Measurements from ENCODE around the gene DNAAF3. TPM values are rescaled to one million over a fixed set of nuclear protein-coding genes. Genes with fewer than 3 reads are reported as not detected.
"Not testable (repeated sequence)": the region's sequence is repeated elsewhere in the genome, so short reads cannot be mapped to it uniquely, and the experiment has no call there.

Gene DNAAF3
- polyA plus RNA-seq, 1 donor (not counting 4 experiments of a cell fraction or from before 2014, with no cell fraction given) = 14.3 TPM

GRCh38 chr19:55202199-55202598, 35.8 kb upstream of the DNAAF3 start:
- H3K9me1 ChIP-seq (ENCODE audit: control insufficient read depth, extremely low read depth, insufficient read depth, low read length); H3K27me3 ChIP-seq (ENCODE audit: control insufficient read depth, extremely low read depth, insufficient read depth, low read length); H2AFZ ChIP-seq (ENCODE audit: control insufficient read depth, low read length); DNase-seq (ENCODE audit: low read depth, low spot score); H3K36me3 ChIP-seq (ENCODE audit: control insufficient read depth in 2 of 2, extremely low read depth in 1 of 2, insufficient read depth in 2 of 2, low read length in 2 of 2); H3K27ac ChIP-seq (ENCODE audit: control insufficient read depth, insufficient read depth, low read length); dilution Hi-C loops (cut with MboI; ENCODE audit: extremely low pct_ligation_motif_present, low sequenced_read_pairs); H3K9ac ChIP-seq (ENCODE audit: control insufficient read depth, extremely low read depth, insufficient read depth, low read length); H3K79me2 ChIP-seq (ENCODE audit: control insufficient read depth, insufficient read depth, low read length); H3K9me3 ChIP-seq (ENCODE audit: control insufficient read depth, low read depth, low read length); H3K4me1 ChIP-seq (ENCODE audit: control insufficient read depth, extremely low read depth, insufficient read depth, low read length); H3K4me2 ChIP-seq (ENCODE audit: control insufficient read depth, extremely low read depth, insufficient read depth, low read depth, low read length); H4K20me1 ChIP-seq (ENCODE audit: control insufficient read depth, extremely low read depth, insufficient read depth, low read length); H3K4me3 ChIP-seq (ENCODE audit: control insufficient read depth in 2 of 3, extremely low read depth in 1 of 3, insufficient read depth in 2 of 3, low read depth in 1 of 3, low read length in 3 of 3); FAIRE-seq: not testable (repeated sequence)
- TF ChIP-seq CTCF (optimal IDR thresholded peaks at IDR 0.05 in 1 of 3, IDR thresholded peaks at IDR 0.05 in 1 of 3, conservative IDR thresholded peaks at IDR 0.05 in 1 of 3; ENCODE audit: extremely low read depth in 1 of 3, insufficient read depth in 2 of 3, low read length in 3 of 3) = peak in 2 of 3 experiments; percentile 0 to 6

GRCh38 chr19:55199620-55200204, 33.3 kb upstream of the DNAAF3 start:
- Histone ChIP-seq H3K79me2 (ENCODE audit: control insufficient read depth, insufficient read depth, low read length) (no peaks in the 10 kb centered on the region), H4K20me1 (ENCODE audit: control insufficient read depth, extremely low read depth, insufficient read depth, low read length) (no peaks in the 10 kb centered on the region), H3K36me3 (ENCODE audit: control insufficient read depth in 2 of 2, extremely low read depth in 1 of 2, insufficient read depth in 2 of 2, low read length in 2 of 2) (no peaks in the 10 kb centered on the region), H3K9me1 (ENCODE audit: control insufficient read depth, extremely low read depth, insufficient read depth, low read length) (no peaks in the 10 kb centered on the region), H3K4me1 (ENCODE audit: control insufficient read depth, extremely low read depth, insufficient read depth, low read length) (no peaks in the 10 kb centered on the region), H3K9me3 (ENCODE audit: control insufficient read depth, low read depth, low read length) (no peaks in the 10 kb centered on the region), H3K27ac (ENCODE audit: control insufficient read depth, insufficient read depth, low read length) (no peak overlapping the region), H3K27me3 (ENCODE audit: control insufficient read depth, extremely low read depth, insufficient read depth, low read length) (no peaks in the 10 kb centered on the region), H3K4me2 (ENCODE audit: control insufficient read depth, extremely low read depth, insufficient read depth, low read depth, low read length) (no peak overlapping the region), H3K9ac (ENCODE audit: control insufficient read depth, extremely low read depth, insufficient read depth, low read length) (no peak overlapping the region), H2AFZ (ENCODE audit: control insufficient read depth, low read length) (no peak overlapping the region), H3K4me3 (ENCODE audit: control insufficient read depth in 2 of 3, extremely low read depth in 1 of 3, insufficient read depth in 2 of 3, low read depth in 1 of 3, low read length in 3 of 3) (no peak overlapping the region)
- TF ChIP-seq EZH2 (IDR thresholded peaks at IDR 0.05; ENCODE audit: low read length) = no peak
- no peak for TF ChIP-seq CTCF (optimal IDR thresholded peaks at IDR 0.05 in 1 of 3, IDR thresholded peaks at IDR 0.05 in 1 of 3, conservative IDR thresholded peaks at IDR 0.05 in 1 of 3; ENCODE audit: extremely low read depth in 1 of 3, insufficient read depth in 2 of 3, low read length in 3 of 3)
- dilution Hi-C loops (cut with MboI; ENCODE audit: extremely low pct_ligation_motif_present, low sequenced_read_pairs) = no loop called here
- FAIRE-seq = no peak
- DNase-seq (ENCODE audit: low read depth, low spot score) = no peak
